ENCODE measurements around the gene ABCA6.
"Not testable (repeated sequence)": the region's sequence is repeated elsewhere in the genome, so short reads cannot be mapped to it uniquely, and the experiment has no call there.

ABCA6 gene, protein sequence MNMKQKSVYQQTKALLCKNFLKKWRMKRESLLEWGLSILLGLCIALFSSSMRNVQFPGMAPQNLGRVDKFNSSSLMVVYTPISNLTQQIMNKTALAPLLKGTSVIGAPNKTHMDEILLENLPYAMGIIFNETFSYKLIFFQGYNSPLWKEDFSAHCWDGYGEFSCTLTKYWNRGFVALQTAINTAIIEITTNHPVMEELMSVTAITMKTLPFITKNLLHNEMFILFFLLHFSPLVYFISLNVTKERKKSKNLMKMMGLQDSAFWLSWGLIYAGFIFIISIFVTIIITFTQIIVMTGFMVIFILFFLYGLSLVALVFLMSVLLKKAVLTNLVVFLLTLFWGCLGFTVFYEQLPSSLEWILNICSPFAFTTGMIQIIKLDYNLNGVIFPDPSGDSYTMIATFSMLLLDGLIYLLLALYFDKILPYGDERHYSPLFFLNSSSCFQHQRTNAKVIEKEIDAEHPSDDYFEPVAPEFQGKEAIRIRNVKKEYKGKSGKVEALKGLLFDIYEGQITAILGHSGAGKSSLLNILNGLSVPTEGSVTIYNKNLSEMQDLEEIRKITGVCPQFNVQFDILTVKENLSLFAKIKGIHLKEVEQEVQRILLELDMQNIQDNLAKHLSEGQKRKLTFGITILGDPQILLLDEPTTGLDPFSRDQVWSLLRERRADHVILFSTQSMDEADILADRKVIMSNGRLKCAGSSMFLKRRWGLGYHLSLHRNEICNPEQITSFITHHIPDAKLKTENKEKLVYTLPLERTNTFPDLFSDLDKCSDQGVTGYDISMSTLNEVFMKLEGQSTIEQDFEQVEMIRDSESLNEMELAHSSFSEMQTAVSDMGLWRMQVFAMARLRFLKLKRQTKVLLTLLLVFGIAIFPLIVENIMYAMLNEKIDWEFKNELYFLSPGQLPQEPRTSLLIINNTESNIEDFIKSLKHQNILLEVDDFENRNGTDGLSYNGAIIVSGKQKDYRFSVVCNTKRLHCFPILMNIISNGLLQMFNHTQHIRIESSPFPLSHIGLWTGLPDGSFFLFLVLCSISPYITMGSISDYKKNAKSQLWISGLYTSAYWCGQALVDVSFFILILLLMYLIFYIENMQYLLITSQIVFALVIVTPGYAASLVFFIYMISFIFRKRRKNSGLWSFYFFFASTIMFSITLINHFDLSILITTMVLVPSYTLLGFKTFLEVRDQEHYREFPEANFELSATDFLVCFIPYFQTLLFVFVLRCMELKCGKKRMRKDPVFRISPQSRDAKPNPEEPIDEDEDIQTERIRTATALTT (N-terminal part only)

DNA sequence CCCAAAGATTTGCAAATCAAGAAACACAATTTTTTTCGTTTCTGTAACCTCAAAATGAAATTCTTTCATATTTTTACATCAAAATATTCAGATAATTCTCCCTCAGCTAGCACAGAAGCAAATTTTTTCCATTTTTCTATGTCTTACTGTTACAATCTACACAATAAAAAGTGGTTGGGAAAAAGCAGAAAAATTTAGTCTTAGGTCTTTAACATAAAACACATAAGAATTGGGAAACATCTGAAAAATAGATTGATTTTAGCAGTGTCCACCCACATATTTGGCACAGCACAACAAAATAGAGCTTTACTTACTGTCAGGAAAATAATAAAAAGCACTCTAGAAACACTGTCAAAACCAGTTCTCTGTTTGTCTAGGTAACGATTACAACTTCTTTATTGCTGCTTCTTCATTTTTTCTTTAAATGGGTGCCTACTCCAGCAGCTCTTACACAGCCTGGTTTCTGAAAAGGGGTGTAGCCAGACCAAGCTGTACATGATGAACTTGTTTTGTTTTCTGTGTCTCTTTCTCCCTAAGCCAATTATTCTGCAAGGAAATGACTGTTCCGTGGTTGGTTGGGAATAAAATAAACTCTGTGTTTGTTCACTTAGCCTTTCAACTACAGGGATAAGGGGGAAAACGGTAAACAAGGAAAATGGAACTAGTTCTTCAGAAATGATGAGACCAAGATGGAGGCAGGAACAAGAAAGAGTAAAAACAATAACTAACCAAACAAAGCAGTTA is at the start of gene ABCA6:
Gene ABCA6, minus strand, starts transcription at position 465 of the 744 bp plus-strand sequence. CDS start 1,192 bp downstream, outside the sequence.
- no peak for DNase-seq

DNA sequence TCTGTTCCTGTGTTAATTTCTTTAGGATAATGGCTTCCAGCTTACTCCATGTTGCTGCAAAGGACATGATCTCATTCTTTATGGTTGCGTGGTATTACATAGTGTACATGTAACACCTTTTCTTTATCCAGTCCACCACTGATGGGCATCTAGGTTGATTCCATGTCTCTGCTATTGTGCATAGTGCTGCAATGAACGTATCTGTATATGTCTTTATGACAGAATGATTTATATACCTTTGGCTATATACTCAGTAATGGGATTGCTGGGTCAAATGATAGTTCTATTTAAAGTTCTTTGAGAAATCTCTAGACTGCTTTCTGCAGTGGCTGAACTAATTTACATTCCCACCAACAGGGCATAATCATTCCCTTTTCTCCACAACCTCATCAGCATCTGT is 47.1 kb upstream of the ABCA6 start:
- DNase-seq: no peak

DNA sequence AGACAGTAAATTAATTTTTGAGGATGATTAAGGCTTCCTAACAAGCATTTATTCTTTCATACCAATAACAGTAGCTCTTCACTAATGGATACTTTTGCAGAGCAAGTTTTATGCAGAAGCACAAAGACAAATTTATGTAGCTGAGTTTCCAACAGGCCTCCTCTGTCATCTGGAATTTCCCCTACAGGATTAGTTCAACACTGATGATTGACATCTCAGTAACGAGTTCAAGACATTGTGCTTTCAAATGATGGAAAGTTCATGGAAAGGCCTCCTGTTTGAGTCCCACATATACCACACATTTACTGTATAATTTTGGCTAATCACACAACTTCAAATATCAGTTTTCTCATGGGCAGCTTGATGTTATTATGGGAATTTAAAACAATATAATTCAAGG is 46.4 kb upstream of the ABCA6 start:
- no peak for DNase-seq

- no peak for DNase-seq
These were observed 45.6 kb upstream of the ABCA6 start for GRCh38 chr17:69187294-69187693.

DNA sequence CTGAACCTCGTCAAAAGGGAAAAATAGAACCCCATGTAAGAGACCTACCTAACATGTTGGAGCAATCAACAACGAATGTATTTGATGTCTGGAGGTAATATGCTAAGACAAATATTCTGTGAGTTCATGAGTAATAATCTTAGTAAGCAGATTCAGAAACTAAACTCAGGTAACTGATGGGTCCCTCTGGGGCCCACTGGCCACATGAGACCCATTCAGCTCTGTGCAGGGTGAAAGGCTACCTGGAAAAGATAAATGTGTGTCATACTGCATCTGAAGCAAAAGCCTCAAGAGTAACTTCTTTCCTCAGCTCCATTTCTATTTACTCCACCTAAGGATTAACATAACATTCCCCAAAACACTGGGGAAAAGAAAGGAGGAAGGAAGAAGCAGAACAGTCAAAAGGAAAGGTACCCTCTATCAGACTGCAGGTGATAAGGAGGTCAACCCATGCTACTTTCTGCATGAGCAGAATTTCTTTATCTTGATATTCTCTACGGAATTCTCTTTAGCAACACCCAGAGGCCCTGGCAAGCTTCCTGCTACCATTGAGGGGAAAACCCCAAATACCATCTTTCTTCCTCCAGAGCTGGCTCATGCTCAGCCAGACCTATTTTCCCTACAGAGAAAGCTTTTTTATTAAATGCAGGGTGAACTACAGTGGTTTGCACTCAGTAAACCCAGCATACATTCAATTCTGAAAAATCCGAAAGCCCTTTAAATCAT is 37.7 kb upstream of the ABCA6 start:
- no peak for DNase-seq

- no peak for DNase-seq
These were observed 34.7 kb upstream of the ABCA6 start for GRCh38 chr17:69176457-69176795.

- DNase-seq: no peak
These were observed 34.1 kb upstream of the ABCA6 start for GRCh38 chr17:69175625-69176456.

DNA sequence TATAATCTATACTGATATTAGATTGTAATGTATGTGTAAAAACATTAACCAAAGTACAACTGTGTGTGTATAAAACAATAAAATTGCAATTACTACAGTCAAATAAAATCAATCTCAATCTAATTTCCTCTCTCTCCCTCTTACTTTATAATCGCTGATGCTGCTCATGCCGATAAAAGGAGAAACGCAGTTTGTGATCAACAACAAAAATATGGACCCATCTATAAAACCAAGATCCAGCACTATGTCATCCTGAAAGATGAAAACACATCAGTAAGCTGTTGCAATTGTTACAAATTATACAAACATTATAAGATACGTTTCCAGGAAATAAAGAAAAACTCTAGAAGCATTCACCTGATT is 33.5 kb upstream of the ABCA6 start:
- no peak for DNase-seq

- no peak for DNase-seq
These were observed 31.4 kb upstream of the ABCA6 start for GRCh38 chr17:69173118-69173517.

DNA sequence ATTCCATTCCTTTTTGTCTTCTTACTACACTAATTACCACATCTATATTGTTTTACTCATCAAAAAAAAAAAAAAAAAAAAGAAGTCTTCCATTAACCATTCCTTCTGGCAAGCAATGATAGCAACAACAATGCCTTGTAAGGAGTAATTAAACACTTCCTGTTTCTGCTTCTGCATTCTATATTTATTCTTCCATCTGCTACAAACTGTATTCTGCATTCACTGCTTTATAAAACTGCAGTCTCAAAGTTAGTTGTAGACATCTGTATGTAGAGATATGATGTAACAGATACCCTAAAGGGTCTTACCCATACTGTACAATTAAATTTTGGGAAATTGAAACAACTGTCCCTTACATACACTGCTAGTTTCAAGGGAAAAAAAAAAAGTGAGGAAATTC is 28.7 kb upstream of the ABCA6 start:
- no peak for DNase-seq

DNA sequence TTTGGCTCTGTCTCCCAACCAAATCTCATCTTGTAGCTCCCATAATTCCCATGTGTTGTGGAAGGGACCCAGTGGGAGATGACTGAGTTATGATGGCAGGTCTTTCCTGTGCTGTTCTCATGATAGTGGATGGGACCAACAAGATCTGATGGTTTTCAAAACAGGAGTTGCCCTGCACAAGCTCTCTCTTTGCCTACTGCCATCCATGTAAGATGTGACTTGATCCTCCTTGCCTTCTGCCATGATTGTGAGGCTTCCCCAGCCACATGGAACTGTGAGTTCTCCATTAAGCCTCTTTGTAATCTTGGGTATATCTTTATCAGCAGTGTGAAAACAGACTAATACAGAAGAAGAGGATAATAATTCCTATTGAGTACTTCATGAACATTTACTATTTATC is 26.9 kb upstream of the ABCA6 start:
- not testable (repeated sequence) for DNase-seq

DNA sequence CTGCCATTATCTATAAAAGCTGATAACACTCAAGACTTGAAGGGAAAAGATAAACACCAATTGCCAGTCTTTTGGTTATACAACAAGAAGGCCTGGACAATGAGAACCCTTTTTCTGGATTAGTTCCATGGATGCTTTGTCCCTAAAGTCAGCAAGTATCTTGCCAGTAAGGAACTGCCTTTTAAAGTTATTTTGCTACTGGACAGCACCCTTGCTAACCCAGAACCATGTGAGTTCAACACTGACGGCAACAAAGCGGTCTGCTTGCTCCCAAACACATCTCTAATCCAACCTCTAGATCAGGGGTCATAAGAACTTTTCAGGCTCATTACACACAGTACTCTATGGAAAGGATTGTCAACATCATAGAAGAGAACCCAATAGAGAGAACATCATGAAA is 25.3 kb upstream of the ABCA6 start:
- no peak for DNase-seq

DNA sequence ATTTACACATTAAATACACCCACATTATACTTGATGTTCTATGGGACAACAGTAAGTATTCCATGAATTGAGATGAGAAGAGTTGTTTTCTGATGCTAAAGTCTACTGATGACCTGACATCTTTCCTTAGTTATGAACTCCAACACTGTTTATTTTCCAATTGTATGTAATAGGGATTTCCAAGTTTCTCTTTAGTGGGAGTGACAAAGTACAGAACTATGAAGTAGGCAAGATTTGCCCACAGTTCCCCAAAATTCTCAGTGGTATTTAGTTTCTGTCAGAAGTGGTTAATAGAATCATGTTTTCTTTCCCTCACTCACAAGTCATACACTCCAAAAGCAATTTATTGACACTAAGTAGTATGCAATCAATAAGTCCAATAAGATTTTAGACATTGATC is 22.5 kb upstream of the ABCA6 start:
- DNase-seq: no peak

- DNase-seq: no peak
These were observed 17.7 kb upstream of the ABCA6 start for GRCh38 chr17:69159418-69159817.

DNA sequence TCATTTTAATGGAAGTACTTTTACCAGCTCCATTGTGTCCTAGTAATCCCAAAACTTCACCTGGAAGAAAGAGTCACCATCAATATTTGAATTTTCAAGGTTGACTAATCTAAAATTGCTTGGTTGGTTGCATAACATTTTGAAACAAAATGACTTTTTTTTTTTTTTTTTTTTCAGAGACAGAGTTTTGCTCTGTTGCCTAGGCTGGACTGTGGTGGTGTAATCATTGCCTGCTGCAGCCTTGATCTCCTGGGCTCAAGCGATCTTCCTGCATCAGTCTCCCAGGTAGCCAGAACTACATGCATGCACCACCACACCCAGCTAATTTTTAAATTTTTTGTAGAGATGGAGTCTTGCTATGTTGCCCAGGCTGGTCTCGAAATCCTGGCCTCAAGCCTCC is 12.6 kb upstream of the ABCA6 start:
- no peak for DNase-seq

DNA sequence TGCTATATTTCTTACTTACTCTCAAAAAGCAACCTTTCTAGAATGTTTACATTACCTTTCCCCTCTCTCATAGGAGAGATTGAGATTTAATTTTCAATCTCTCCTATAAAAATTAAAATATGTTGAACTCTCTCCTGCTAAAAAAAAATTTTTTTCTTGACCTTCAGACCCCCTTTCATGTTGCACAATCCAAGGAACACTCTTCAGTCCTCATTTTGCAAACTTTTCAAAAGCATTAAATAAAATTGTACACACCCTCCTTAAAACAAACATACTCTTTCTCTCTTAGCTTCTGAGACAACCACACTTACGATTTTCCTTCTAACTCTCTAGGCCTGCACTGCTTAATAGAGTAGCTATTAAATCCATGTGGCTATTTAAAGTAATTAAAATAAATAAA is 8.6 kb upstream of the ABCA6 start:
- DNase-seq: no peak

DNA sequence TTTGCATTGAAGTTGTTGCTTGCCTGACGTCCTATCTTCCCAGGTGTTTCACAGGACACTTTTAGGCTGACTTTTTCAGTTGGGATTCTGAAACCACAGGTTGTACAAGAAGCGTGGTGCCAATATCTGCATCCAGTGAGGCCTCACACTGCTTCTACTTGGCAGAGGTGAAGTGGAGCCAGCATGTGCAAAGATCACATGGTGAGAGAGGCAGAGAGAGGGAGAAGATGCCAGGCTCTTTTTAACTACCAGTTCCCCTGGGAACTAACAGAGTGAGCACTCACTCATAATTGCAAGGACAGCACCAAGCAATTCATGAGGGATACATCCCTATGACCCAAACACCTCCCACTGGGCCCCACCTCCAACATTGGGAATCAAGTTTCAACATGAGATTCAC is 5.8 kb upstream of the ABCA6 start:
- no peak for DNase-seq

- no peak for DNase-seq
These were observed 2.9 kb upstream of the ABCA6 start for GRCh38 chr17:69144331-69145255.

DNA sequence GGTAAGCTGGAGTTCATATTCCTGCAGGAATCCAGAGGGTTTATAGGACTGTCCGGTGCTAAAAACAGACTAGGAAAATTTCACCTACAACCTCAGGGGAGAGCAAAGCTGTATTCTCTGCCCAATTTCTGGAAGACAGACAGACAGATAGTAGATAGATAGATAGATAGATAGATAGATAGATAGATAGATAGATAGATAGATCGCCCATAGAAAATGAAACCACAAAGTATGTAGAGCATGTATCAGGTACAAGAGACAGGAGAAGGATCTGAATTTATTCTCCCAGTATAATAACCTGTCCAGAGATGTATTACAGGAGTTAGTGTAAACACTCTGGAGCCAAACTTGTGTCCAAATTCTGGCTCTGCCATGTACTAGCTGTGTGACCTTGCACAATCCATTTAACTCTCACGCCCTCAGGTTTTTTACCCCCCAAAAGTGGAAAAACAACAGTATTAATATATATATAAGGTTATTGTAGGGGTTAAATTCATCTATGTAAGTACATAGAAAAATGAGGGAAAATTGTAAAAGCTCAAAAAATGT is 2.1 kb upstream of the ABCA6 start:
- no peak for DNase-seq

GRCh38 chr17:69143151-69143550 is 1.5 kb upstream of the ABCA6 start:
- DNase-seq: no peak

Measured in activated CD4-positive, CD25-positive, alpha-beta regulatory T cell (primary cell).